ENCODE results near the gene KCTD2. TPM values are rescaled to one million over a fixed set of nuclear protein-coding genes. Genes with fewer than 3 reads are reported as not detected.

Gene KCTD2
- total and polyA plus RNA-seq, 2 of the 13 experiments (the other 11 are each of a cell fraction or from before 2014, with no cell fraction given) = 28.3 to 32.6 TPM

- no peak for TF ChIP-seq ZNF253 (CRISPR knock-in tag; IDR thresholded peaks at IDR 0.05; ENCODE audit: borderline replicate concordance)
- 0 out of 2 replicates have a peak, but pooled peaks have one; percentile 32 for TF ChIP-seq ZNF704 (CRISPR knock-in tag; IDR thresholded peaks at IDR 0.05; ENCODE audit: borderline replicate concordance)
- TF ChIP-seq THAP11 (CRISPR knock-in tag; IDR thresholded peaks at IDR 0.05) = peak; percentile 80
- no peak for TF ChIP-seq ZNF850 (CRISPR knock-in tag; conservative IDR thresholded peaks at IDR 0.05)
- TF ChIP-seq ZNF607 (CRISPR knock-in tag; IDR thresholded peaks at IDR 0.05; ENCODE audit: borderline replicate concordance) = no peak; the same call in 1 of the 2 replicates
- peak; percentile 75 for TF ChIP-seq MIER2 (CRISPR knock-in tag; IDR thresholded peaks at IDR 0.05)
- peak; percentile 80 for TF ChIP-seq NCOR1 (IDR thresholded peaks at IDR 0.05; ENCODE audit: borderline replicate concordance, low read length)
- no peak for TF ChIP-seq TCF7L2 (IDR thresholded peaks at IDR 0.05; ENCODE audit: low read depth, low read length)
- TF ChIP-seq ZNF543 (CRISPR knock-in tag; IDR thresholded peaks at IDR 0.05) = peak; percentile 80; the same call in 1 of the 2 replicates
- TF ChIP-seq, protein P1, sequence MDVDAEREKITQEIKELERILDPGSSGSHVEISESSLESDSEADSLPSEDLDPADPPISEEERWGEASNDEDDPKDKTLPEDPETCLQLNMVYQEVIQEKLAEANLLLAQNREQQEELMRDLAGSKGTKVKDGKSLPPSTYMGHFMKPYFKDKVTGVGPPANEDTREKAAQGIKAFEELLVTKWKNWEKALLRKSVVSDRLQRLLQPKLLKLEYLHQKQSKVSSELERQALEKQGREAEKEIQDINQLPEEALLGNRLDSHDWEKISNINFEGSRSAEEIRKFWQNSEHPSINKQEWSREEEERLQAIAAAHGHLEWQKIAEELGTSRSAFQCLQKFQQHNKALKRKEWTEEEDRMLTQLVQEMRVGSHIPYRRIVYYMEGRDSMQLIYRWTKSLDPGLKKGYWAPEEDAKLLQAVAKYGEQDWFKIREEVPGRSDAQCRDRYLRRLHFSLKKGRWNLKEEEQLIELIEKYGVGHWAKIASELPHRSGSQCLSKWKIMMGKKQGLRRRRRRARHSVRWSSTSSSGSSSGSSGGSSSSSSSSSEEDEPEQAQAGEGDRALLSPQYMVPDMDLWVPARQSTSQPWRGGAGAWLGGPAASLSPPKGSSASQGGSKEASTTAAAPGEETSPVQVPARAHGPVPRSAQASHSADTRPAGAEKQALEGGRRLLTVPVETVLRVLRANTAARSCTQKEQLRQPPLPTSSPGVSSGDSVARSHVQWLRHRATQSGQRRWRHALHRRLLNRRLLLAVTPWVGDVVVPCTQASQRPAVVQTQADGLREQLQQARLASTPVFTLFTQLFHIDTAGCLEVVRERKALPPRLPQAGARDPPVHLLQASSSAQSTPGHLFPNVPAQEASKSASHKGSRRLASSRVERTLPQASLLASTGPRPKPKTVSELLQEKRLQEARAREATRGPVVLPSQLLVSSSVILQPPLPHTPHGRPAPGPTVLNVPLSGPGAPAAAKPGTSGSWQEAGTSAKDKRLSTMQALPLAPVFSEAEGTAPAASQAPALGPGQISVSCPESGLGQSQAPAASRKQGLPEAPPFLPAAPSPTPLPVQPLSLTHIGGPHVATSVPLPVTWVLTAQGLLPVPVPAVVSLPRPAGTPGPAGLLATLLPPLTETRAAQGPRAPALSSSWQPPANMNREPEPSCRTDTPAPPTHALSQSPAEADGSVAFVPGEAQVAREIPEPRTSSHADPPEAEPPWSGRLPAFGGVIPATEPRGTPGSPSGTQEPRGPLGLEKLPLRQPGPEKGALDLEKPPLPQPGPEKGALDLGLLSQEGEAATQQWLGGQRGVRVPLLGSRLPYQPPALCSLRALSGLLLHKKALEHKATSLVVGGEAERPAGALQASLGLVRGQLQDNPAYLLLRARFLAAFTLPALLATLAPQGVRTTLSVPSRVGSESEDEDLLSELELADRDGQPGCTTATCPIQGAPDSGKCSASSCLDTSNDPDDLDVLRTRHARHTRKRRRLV (CRISPR knock-in tag; IDR thresholded peaks at IDR 0.05) = no peak
- no peak for TF ChIP-seq SRSF4 (IDR thresholded peaks at IDR 0.05; ENCODE audit: low read depth, low read length, poor library complexity, severe bottlenecking)
- TF ChIP-seq, protein P2, sequence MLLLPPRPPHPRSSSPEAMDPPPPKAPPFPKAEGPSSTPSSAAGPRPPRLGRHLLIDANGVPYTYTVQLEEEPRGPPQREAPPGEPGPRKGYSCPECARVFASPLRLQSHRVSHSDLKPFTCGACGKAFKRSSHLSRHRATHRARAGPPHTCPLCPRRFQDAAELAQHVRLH (CRISPR knock-in tag; IDR thresholded peaks at IDR 0.05; ENCODE audit: borderline replicate concordance, low read depth) = peak; percentile 72; the same call in 1 of the 2 replicates
- TF ChIP-seq, protein P3, sequence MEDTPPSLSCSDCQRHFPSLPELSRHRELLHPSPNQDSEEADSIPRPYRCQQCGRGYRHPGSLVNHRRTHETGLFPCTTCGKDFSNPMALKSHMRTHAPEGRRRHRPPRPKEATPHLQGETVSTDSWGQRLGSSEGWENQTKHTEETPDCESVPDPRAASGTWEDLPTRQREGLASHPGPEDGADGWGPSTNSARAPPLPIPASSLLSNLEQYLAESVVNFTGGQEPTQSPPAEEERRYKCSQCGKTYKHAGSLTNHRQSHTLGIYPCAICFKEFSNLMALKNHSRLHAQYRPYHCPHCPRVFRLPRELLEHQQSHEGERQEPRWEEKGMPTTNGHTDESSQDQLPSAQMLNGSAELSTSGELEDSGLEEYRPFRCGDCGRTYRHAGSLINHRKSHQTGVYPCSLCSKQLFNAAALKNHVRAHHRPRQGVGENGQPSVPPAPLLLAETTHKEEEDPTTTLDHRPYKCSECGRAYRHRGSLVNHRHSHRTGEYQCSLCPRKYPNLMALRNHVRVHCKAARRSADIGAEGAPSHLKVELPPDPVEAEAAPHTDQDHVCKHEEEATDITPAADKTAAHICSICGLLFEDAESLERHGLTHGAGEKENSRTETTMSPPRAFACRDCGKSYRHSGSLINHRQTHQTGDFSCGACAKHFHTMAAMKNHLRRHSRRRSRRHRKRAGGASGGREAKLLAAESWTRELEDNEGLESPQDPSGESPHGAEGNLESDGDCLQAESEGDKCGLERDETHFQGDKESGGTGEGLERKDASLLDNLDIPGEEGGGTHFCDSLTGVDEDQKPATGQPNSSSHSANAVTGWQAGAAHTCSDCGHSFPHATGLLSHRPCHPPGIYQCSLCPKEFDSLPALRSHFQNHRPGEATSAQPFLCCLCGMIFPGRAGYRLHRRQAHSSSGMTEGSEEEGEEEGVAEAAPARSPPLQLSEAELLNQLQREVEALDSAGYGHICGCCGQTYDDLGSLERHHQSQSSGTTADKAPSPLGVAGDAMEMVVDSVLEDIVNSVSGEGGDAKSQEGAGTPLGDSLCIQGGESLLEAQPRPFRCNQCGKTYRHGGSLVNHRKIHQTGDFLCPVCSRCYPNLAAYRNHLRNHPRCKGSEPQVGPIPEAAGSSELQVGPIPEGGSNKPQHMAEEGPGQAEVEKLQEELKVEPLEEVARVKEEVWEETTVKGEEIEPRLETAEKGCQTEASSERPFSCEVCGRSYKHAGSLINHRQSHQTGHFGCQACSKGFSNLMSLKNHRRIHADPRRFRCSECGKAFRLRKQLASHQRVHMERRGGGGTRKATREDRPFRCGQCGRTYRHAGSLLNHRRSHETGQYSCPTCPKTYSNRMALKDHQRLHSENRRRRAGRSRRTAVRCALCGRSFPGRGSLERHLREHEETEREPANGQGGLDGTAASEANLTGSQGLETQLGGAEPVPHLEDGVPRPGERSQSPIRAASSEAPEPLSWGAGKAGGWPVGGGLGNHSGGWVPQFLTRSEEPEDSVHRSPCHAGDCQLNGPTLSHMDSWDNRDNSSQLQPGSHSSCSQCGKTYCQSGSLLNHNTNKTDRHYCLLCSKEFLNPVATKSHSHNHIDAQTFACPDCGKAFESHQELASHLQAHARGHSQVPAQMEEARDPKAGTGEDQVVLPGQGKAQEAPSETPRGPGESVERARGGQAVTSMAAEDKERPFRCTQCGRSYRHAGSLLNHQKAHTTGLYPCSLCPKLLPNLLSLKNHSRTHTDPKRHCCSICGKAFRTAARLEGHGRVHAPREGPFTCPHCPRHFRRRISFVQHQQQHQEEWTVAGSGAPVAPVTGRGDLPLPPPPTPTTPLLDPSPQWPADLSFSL (CRISPR knock-in tag; IDR thresholded peaks at IDR 0.05) = no peak
- peak; percentile 96 for TF ChIP-seq RBM22 (optimal IDR thresholded peaks at IDR 0.05; ENCODE audit: low read length)
These were observed 13.4 kb upstream of the KCTD2 start (continued) for GRCh38 chr17:75033346-75034235.

All from HepG2 (cell line).